Neuronal stem cell (in vitro differentiated cells): ENCODE data around the gene CNTNAP2.

Experiments used
- DNase-seq: peaks from one replicate; pipeline ENCODE4 v3.0.0-alpha.2; 2013; ENCODE audit warnings: low spot score
- H2AFZ ChIP-seq: one replicate; pipeline ENCODE4 v1.6.1; 2013; ENCODE audit warnings: mild to moderate bottlenecking, low read length, inconsistent platforms
- H2AK5ac ChIP-seq: 2 replicates; pipeline ENCODE4 v1.6.1; 2013; ENCODE audit warnings: low read depth, mild to moderate bottlenecking, inconsistent platforms, low read length, moderate library complexity, mixed read lengths
- H2BK120ac ChIP-seq: 2 replicates; pipeline ENCODE4 v1.6.1; 2013; ENCODE audit warnings: low read depth, mild to moderate bottlenecking, inconsistent platforms, low read length, moderate library complexity, mixed read lengths
- H2BK12ac ChIP-seq: one replicate; pipeline ENCODE4 v1.6.1; 2013; ENCODE audit warnings: low read length, inconsistent platforms
- H2BK15ac ChIP-seq: 2 replicates; pipeline ENCODE4 v1.6.1; 2013; ENCODE audit warnings: mild to moderate bottlenecking, low read length, inconsistent platforms, mixed read lengths
- H2BK5ac ChIP-seq: one replicate; pipeline ENCODE4 v1.6.1; 2013; ENCODE audit warnings: inconsistent platforms, mild to moderate bottlenecking, low read length, moderate library complexity
- H3K14ac ChIP-seq: one replicate; pipeline ENCODE4 v1.6.1; 2013; ENCODE audit warnings: low read length, inconsistent platforms
- H3K18ac ChIP-seq: 2 replicates; pipeline ENCODE4 v1.6.1; 2013; ENCODE audit warnings: low read length, inconsistent platforms
- H3K23ac ChIP-seq: 2 replicates; pipeline ENCODE4 v1.6.1; 2013; ENCODE audit warnings: low read depth, mild to moderate bottlenecking, mixed read lengths, low read length, inconsistent platforms; ENCODE audit not compliant: poor library complexity
- H3K27ac ChIP-seq: replicated peaks from 3 replicates; pipeline ENCODE4 v1.5.1; 2013; ENCODE audit warnings: low read length, inconsistent platforms
- H3K27me3 ChIP-seq, 3 experiments: 2 replicates each; pipeline ENCODE4 v1.6.1; 2013; ENCODE audit warnings: low read length in 3 of 3, mild to moderate bottlenecking in 2 of 3, inconsistent platforms in 1 of 3, low read depth in 1 of 3, mixed read lengths in 1 of 3, moderate library complexity in 1 of 3; ENCODE audit not compliant: control insufficient read depth in 3 of 3, insufficient read depth in 3 of 3
- H3K36me3 ChIP-seq, 2 donors: replicated peaks in 1 of 2; 2 replicates each; pipeline ENCODE4 v1.6.1; 2013; ENCODE audit warnings: low read length in 2 of 2; ENCODE audit not compliant: control insufficient read depth in 2 of 2, insufficient read depth in 2 of 2
- H3K4ac ChIP-seq: 2 replicates; pipeline ENCODE4 v1.6.1; 2013; ENCODE audit warnings: inconsistent platforms, mild to moderate bottlenecking, low read length, moderate library complexity
- H3K4me1 ChIP-seq, 2 donors: 1 replicate in 1 of 2; 2 replicates in 1 of 2; pipeline ENCODE4 v1.6.1; 2013; ENCODE audit warnings: low read length in 2 of 2, low read depth in 1 of 2; ENCODE audit not compliant: control insufficient read depth in 2 of 2, insufficient read depth in 1 of 2
- H3K4me2 ChIP-seq: one replicate; pipeline ENCODE4 v1.6.1; 2013; ENCODE audit warnings: mild to moderate bottlenecking, low read length, inconsistent platforms; ENCODE audit not compliant: insufficient read depth, poor library complexity, severe bottlenecking
- H3K4me3 ChIP-seq, 2 donors: 2 replicates each; pipeline ENCODE4 v1.5.1; 2013; ENCODE audit warnings: low read length in 2 of 2, mild to moderate bottlenecking in 2 of 2, inconsistent platforms in 1 of 2, moderate library complexity in 1 of 2
- H3K79me1 ChIP-seq: one replicate; pipeline ENCODE4 v1.6.1; 2013; ENCODE audit warnings: low read depth, mild to moderate bottlenecking, inconsistent platforms, low read length, moderate library complexity
- H3K9ac ChIP-seq: one replicate; pipeline ENCODE4 v1.6.1; 2013; ENCODE audit warnings: mild to moderate bottlenecking, low read depth, low read length, inconsistent platforms; ENCODE audit not compliant: poor library complexity
- H3K9me3 ChIP-seq, 2 donors: replicated peaks in 1 of 2; 2 replicates each; pipeline versions ENCODE3 to v1.6.1; 2013; ENCODE audit warnings: low read length in 2 of 2, mild to moderate bottlenecking in 2 of 2, inconsistent platforms in 1 of 2, low read depth in 1 of 2, mixed read lengths in 1 of 2, moderate library complexity in 1 of 2; ENCODE audit not compliant: control insufficient read depth in 2 of 2, insufficient read depth in 1 of 2
- H4K8ac ChIP-seq: one replicate; pipeline ENCODE4 v1.6.1; 2013; ENCODE audit warnings: low read depth, mild to moderate bottlenecking, inconsistent platforms, low read length, moderate library complexity
- H4K91ac ChIP-seq: one replicate; pipeline ENCODE4 v1.6.1; 2013; ENCODE audit warnings: low read length, low read depth, mild to moderate bottlenecking, inconsistent platforms; ENCODE audit not compliant: poor library complexity
- WGBS, 2 donors: extraction: QIAGEN DNeasy Blood & Tissue Kit; methylation state at CpG; one replicate each; pipeline ENCODE4 v1.1.7; 2013; ENCODE audit warnings: missing lambda C conversion rate in 2 of 2, mixed read lengths in 1 of 2; ENCODE audit not compliant: insufficient read length in 2 of 2, insufficient replicate concordance in 1 of 2; ENCODE audit errors: extremely low coverage in 2 of 2; 5-methylcytosine and 5-hydroxymethylcytosine counted together

Gene CNTNAP2

DNA sequence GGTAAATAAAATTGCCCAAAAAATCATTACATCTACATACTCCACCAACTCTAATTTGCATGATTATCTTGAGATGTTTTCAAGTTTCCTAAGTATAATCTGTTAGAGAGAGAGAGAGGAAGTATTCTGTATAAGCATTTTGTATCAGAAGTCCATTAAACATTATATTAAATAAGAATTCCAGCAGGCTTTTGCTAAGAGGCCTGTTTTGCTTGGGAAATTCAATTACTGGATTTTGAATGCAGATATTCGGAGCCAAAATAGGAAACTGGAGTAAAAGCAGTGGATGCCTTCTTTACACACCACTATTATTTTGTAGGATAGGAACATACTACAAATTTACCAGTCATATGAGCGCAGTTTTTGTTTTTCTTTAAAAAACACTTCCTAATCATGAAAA, 727.8 kb downstream of the CNTNAP2 start:
- DNase-seq = no peak
- no peak overlapping the region for H3K9ac ChIP-seq
- H3K18ac ChIP-seq = no peak overlapping the region
- no peak overlapping the region for H3K4me3 ChIP-seq
- WGBS, 2 donors = no CpG with 5 or more reads among the region's 2 CpGs
- no peak overlapping the region for H2AFZ ChIP-seq
- no peak overlapping the region for H3K23ac ChIP-seq
- no peaks in the 10 kb centered on the region for H3K9me3 ChIP-seq
- no peak overlapping the region for H2BK5ac ChIP-seq
- no peaks in the 10 kb centered on the region for H3K27me3 ChIP-seq
- no peak overlapping the region for H3K4ac ChIP-seq
- no peak overlapping the region for H2AK5ac ChIP-seq
- no peak overlapping the region for H3K4me2 ChIP-seq
- H3K79me1 ChIP-seq = no peaks in the 10 kb centered on the region
- H3K27ac ChIP-seq = no peak overlapping the region
- no peaks in the 10 kb centered on the region for H3K36me3 ChIP-seq
- no peak overlapping the region for H3K14ac ChIP-seq
- no peaks in the 10 kb centered on the region for H3K4me1 ChIP-seq
- H4K91ac ChIP-seq = no peak overlapping the region
- no peak overlapping the region for H2BK12ac ChIP-seq
- H2BK15ac ChIP-seq = no peak overlapping the region
- H2BK120ac ChIP-seq = no peak overlapping the region
- no peak overlapping the region for H4K8ac ChIP-seq

DNA sequence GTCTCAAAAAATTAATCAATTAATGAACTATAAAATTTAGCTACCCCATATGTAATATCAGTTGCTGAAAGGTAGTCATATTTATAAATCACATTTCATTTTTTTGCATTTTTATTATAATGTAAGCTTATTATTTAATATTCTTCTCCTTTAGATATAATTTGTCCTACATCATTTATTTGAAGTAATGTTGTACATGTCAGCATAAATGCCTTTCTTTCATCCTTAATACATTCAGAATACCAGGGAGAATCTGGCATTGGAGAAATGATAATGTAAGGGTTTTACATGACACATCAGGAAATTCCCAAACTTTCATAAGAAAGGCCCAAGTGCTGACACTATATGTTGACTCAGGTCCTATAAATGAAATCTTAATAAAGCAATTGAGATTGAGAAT, 742.1 kb downstream of the CNTNAP2 start:
- no peaks in the 10 kb centered on the region for H3K9me3 ChIP-seq
- H4K8ac ChIP-seq = no peak overlapping the region
- H2AK5ac ChIP-seq = no peak overlapping the region
- no peaks in the 10 kb centered on the region for H3K4me1 ChIP-seq
- H3K4me2 ChIP-seq = no peak overlapping the region
- no peak overlapping the region for H3K14ac ChIP-seq
- H2BK5ac ChIP-seq = no peak overlapping the region
- no peaks in the 10 kb centered on the region for H3K79me1 ChIP-seq
- H2BK12ac ChIP-seq = no peak overlapping the region
- no peaks in the 10 kb centered on the region for H3K27me3 ChIP-seq
- no peak overlapping the region for H2AFZ ChIP-seq
- no peak overlapping the region for H3K18ac ChIP-seq
- no peak overlapping the region for H3K23ac ChIP-seq
- no peak for DNase-seq
- H4K91ac ChIP-seq = no peak overlapping the region
- H3K4ac ChIP-seq = no peak overlapping the region
- H3K27ac ChIP-seq = no peak overlapping the region
- no peak overlapping the region for H2BK15ac ChIP-seq
- H3K36me3 ChIP-seq = no peaks in the 10 kb centered on the region
- H3K9ac ChIP-seq = no peak overlapping the region
- no peak overlapping the region for H3K4me3 ChIP-seq
- no peak overlapping the region for H2BK120ac ChIP-seq

DNA sequence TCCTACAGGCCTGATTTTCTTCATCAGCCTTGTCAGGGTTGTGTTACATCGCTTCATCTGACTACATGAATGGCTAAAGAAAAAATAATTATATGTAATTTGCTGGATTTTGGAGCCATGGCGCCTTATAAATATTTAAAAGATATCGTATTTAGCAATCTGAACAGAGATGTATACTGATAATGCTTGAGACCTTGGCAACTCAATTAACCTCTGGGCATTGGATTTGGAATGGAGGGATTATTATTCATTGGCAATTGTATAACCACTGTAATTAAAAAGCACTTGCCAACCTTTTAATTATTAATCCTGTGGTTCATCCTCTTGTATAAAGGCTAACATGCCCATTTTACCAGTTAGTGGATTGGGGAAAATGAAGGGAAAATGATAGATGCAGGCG, 745.1 kb downstream of the CNTNAP2 start:
- Histone ChIP-seq H4K91ac (no peak overlapping the region), H3K18ac (no peak overlapping the region), H3K9ac (no peak overlapping the region), H2BK5ac (no peak overlapping the region), H3K9me3 (no peaks in the 10 kb centered on the region), H3K4me3 (no peak overlapping the region), H3K14ac (no peak overlapping the region), H3K4ac (no peak overlapping the region), H2AFZ (no peak overlapping the region), H2AK5ac (no peak overlapping the region), H3K23ac (no peak overlapping the region), H3K79me1 (no peaks in the 10 kb centered on the region), H3K27ac (no peak overlapping the region), H2BK12ac (no peak overlapping the region), H2BK120ac (no peak overlapping the region), H3K36me3 (no peaks in the 10 kb centered on the region), H4K8ac (no peak overlapping the region), H3K4me2 (no peak overlapping the region), H3K27me3 (no peaks in the 10 kb centered on the region), H3K4me1 (no peaks in the 10 kb centered on the region), H2BK15ac (no peak overlapping the region)
- DNase-seq = no peak
- WGBS, 2 donors = no CpG with 5 or more reads among the region's 4 CpGs

DNA sequence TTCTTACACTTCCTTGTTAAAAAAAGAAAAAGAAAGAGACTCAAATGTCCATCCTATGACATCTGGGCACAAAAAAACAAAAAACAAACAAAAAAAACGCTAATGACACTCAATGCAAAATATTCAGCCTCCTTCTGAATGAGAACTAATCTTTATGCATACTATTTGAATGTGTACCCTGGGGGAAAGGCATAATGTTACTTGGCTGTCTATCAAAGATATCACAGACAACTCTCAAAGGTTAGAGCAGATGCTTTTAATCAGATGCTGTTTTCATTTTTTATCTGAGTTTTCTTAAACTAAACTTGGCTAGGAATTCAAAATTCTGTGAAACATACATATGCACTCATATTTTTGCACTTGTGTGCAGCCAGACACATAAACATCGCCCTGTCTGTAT, 745.8 kb downstream of the CNTNAP2 start:
- H3K18ac ChIP-seq = no peak overlapping the region
- H4K91ac ChIP-seq = no peak overlapping the region

More for the DNA sequence above, 745.8 kb downstream of the CNTNAP2 start:
- H3K36me3 ChIP-seq = no peaks in the 10 kb centered on the region
- H3K14ac ChIP-seq = no peak overlapping the region
- H2AK5ac ChIP-seq = no peak overlapping the region
- no peak overlapping the region for H4K8ac ChIP-seq
- H2BK5ac ChIP-seq = no peak overlapping the region
- H3K27ac ChIP-seq = no peak overlapping the region
- H2BK15ac ChIP-seq = no peak overlapping the region
- H3K4me1 ChIP-seq = no peaks in the 10 kb centered on the region
- no peak overlapping the region for H2BK12ac ChIP-seq
- no peak overlapping the region for H3K4ac ChIP-seq
- no peaks in the 10 kb centered on the region for H3K79me1 ChIP-seq
- no peak overlapping the region for H3K23ac ChIP-seq
- no peak overlapping the region for H3K9ac ChIP-seq
- H2BK120ac ChIP-seq = no peak overlapping the region
- no peaks in the 10 kb centered on the region for H3K27me3 ChIP-seq
- no peak overlapping the region for H3K4me3 ChIP-seq
- H3K4me2 ChIP-seq = no peak overlapping the region
- no CpG with 5 or more reads among the region's 2 CpGs for WGBS, 2 donors
- no peak overlapping the region for H2AFZ ChIP-seq
- no peaks in the 10 kb centered on the region for H3K9me3 ChIP-seq
- DNase-seq = no peak
